Middle frontal gyrus (tissue), 1 donor: ENCODE results near the gene KIAA1191.
"Not testable (repeated sequence)": the region's sequence is repeated elsewhere in the genome, so short reads cannot be mapped to it uniquely, and the experiment has no call there.

Experiments
- DNase-seq: peaks from one replicate; pipeline ENCODE4 v3.0.0-alpha.2; 2015; ENCODE audit warnings: low spot score; ENCODE audit errors: extremely low spot score

The KIAA1191 gene

GRCh38 chr5:176317534-176318374 lies 43.8 kb downstream of the KIAA1191 start:
- no peak for DNase-seq

- DNase-seq = not testable (repeated sequence)
These were observed 56.2 kb downstream of the KIAA1191 start for GRCh38 chr5:176305356-176305755.
